HG03064 (cell line): ENCODE measurements around the gene NEK10.

ENCODE experiments used
- ATAC-seq: cut with Tn5 transposase; IDR thresholded peaks from one replicate; pipeline ENCODE4 v1.9.1; 2021; ENCODE audit warnings: low read depth; ENCODE audit not compliant: unreplicated experiment

Gene NEK10, protein sequence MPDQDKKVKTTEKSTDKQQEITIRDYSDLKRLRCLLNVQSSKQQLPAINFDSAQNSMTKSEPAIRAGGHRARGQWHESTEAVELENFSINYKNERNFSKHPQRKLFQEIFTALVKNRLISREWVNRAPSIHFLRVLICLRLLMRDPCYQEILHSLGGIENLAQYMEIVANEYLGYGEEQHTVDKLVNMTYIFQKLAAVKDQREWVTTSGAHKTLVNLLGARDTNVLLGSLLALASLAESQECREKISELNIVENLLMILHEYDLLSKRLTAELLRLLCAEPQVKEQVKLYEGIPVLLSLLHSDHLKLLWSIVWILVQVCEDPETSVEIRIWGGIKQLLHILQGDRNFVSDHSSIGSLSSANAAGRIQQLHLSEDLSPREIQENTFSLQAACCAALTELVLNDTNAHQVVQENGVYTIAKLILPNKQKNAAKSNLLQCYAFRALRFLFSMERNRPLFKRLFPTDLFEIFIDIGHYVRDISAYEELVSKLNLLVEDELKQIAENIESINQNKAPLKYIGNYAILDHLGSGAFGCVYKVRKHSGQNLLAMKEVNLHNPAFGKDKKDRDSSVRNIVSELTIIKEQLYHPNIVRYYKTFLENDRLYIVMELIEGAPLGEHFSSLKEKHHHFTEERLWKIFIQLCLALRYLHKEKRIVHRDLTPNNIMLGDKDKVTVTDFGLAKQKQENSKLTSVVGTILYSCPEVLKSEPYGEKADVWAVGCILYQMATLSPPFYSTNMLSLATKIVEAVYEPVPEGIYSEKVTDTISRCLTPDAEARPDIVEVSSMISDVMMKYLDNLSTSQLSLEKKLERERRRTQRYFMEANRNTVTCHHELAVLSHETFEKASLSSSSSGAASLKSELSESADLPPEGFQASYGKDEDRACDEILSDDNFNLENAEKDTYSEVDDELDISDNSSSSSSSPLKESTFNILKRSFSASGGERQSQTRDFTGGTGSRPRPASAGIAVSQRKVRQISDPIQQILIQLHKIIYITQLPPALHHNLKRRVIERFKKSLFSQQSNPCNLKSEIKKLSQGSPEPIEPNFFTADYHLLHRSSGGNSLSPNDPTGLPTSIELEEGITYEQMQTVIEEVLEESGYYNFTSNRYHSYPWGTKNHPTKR

DNA sequence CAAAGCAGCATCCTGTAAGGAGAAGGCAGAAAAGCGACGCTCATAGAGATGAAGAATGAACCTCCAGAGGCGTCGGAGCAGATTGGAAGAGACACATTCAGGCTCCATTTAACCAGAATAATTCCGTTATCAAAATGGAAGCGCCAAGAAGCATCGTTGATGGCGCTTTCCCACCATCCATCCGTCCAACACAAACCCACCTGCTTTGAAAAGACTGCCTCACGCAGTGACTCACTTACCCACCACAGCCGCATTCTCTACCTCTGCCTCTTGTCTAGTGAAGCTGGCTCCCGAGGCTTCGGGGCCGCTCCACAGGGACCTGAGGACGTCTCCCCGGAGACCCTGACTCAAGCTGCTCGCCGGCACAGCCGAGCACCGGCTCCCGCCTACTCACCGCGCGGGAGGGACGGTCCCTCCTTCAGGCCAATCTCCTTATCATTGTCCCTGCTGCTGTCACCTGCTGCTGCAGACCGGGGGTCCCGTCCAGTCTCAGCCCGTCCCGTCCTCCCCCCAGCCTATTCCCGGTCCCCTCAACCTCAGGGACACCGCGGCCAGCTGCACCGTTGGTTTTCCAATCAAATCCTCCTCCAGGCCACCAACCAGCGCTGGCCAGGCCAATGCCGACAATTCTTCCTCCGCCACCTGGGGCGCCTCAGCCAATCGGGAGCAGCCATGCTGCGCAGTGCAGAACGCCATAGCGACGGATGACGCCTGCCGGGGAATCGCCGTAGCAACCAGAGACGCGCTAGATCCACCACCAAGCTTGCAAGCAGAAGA, at the start of gene NEK10:
Gene NEK10 (minus strand): TSS at position 553 of the 777 bp plus-strand sequence. CDS start 16,501 bp downstream, outside the sequence.
- peak; percentile 100 for ATAC-seq

DNA sequence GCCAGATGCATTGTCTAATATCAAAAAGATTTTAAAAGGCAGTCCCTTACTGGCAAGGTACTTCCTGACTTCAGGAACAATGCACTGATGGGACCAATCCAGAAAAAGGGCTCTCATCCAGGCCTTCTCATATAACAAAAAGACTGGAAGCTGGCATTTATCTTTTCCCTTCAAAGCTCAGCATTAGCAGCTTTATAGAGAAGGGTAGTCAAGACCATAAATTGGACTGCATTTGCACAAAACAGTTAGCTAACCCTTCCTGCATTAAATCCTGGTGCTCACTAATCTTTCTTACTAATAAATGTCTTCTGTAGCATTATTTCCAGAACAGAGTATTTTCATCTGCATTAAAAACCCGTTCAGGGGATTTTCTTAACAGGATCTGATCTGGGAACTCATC, 46.0 kb upstream of the NEK10 start:
- no peak for ATAC-seq

DNA sequence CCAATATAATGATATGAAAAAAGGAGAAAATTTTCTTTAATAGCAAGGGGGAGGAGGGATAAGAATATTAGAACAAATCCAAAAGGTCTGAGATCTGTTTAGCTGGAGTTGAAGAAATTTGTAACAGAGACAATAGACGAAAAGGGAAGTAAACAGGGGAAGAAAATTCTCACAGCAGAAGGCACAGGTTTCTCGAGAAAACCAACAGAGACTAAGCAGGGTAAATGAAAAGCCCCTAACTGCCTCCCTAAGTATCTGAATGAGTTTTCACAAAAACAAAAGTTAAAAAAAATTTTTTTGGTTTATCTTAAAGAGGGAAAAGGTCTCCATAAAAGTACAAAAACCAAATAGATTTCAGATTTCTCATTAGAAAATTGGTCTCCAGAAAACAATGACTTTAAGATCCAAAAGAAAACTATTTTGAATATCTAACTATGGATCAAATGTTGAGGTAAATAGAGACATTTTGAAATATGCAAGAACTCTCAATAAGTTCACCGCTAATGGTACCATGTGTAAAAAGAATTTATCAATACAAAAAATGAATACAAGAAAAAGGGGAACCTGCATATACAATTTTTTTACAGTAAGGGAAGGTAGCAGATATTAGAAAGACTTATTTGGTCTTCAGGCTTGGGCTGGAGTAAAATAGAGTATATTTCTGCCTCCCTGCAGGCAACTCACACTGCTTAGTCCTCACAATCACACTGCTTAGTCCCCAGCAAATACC, 23.9 kb upstream of the NEK10 start:
- peak; percentile 67 for ATAC-seq

DNA sequence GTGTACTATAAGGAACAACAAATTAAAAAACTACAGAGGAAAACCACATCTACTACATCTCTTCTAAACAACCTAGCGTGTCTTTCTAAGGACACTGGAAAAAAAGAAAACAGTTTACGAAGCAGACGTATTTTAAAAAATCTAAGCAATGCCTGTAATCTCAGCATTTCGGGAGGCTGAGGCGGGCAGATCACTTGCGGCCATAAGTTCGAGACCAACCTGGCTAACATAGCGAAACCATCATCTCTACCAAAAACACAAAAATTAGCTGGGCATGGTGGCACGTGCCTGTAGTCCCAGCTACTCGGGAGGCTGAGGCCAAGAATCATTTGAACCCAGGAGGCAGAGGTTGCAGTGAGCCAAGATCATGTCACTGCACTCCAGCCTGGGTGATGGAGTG, 23.2 kb upstream of the NEK10 start:
- peak; percentile 15 for ATAC-seq

DNA sequence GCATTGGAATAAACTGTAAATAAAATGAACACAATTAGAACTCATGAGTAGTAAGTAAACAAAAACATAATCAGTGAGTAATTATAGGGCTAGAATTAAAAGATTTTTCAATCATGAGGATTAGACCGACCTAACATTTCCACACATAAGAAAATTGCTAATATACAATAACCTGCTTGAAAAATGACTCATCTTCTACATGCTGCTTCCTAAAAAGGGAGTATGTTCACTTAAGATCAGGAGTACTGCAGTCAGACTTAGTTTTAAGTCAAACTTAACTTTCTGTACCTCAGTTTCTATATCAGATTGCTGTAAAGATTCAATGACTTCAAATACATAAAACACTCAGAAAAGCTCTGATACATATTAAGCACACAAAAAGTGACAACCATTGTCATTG, 22.6 kb upstream of the NEK10 start:
- no peak for ATAC-seq

DNA sequence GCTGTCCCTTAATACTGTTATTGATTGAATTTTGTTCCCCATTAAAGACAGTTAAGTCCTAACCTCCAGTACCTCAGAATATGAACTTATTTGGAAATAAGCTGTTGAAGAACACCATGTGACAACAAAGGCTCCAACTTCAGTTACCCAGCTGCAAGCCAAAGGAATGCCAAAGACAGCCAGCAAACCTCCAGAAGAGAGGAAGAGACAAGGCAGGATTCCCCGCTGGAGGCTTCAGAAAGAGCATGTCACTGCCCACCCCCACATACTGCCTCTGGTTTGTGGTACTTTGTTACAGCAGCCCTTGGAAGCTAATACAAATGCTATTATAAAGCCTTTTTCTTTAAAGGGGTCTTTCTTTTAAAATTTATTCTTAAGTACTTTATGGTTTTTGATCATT, 18.4 kb upstream of the NEK10 start:
- no peak for ATAC-seq

DNA sequence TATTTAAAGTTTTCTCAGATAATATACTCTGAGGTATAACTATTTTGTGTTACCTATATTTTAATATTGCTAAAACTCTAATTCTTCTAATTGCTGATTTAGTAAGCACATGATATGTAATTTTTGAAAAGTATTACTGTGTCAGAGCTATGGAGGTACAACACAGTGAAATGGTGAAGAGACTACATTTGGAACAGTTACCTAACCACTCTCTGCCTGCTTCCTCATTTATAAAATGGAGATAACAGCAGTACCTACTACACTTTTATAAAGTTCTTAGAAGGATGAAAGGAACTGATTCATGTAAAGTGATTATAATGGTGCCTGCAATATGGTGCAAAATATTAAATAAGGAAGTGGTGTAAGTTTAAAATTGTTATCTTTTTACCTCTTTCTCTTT, 16.3 kb upstream of the NEK10 start:
- no peak for ATAC-seq

DNA sequence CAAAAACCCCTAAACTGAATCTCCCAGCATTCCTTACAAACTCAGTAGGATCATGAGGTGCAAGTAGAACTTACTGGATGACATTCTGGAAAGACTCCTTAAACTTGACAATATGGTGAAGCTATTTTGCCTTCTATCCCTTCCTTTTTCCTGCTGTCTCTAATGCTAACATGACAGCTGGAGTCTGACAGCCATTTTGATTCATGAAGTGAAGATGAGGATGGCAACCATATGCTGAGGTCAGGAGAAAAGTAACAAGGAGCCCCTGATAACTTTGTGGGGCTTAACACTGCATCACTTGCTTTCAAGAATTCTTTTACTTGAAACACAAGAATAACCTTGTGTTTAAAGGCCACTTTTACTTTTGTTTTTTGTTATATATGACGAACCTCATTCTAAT, 15.0 kb upstream of the NEK10 start:
- ATAC-seq: no peak

DNA sequence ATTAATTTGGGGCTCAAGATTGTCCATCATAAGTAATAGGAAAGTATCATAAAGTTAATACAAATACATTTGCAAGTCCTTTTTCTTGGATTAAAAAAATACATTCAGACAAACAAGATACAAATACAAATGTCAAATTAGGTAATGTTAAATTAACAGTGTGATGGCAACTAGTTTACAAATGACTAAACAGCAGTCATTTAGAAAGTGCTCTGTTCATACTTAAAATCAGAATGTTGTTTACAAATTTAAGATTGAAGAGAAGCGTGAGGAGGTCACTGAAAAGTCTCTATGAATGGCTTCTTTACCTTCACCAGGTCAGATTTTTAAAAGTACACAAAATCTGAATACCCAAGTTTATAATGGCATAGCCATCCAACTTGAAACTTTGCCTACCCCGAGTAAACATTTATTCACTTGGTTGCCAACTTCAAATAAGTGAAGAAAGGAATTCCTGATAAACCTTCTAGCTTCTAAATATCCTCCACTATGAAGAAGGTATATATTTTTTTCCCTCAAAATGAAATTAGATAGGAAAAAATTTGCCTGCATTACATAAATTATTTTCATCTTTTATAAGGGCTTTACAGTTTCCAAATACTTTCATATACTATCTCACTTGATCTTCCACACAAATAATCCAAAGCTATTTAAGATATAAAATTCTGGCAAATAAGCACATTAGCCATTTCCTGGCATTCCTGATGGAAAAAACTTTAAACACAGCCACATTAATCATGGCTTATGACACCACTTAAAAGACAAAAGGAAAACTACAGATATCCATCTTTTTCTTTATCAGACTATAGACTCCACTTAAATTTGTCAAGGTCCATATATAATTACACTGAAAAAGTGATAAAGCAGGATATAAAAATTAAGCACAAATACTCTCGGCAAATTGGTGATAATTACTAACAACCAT, 11.5 kb upstream of the NEK10 start:
- no peak for ATAC-seq

DNA sequence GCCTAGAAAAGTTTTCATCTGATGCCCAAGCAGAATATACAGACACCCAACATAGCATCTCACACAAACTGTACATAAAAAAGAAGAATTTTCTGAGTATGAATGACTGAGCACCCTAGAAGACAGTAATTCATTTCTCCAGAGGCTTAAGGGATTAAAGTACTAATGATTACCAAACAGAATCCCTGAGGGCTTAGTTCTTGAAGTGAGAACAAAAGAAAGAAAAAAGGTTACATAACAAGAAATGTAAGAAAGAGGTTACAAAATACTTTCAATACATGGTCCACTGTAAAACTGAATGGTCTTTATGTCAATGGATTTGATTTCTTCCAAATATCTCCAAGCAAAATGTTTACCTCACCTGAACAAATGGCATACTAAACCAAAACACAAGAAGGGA, 9.1 kb upstream of the NEK10 start:
- no peak for ATAC-seq

DNA sequence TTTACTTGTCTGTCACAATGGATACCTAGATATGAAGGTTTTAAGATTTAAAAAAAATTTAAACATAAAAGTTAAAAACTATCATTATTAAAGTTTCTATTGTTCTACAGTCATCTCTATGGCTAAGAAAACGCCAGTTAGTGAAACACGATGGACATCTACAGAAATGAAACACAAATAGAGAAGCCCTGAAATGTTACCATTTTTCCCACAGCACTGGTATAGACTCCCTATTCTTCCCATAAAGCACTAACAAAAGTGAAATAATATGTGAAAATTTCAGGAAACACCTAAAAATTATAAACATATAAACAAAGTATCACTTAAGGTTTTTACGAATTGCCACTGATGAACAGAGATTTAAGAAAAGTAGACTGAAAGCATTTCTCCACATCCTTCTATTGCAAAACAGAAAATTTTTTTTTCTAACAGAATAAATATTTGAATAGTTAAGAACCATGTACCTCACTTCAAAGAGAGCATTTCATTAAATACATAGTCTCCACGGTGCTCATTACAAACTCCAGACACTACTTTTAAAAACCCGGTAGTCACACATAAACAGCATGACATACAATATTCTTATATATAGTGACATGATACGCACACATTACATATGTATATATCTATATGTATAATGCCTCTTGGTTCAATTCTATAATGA, 7.1 kb upstream of the NEK10 start:
- no peak for ATAC-seq

DNA sequence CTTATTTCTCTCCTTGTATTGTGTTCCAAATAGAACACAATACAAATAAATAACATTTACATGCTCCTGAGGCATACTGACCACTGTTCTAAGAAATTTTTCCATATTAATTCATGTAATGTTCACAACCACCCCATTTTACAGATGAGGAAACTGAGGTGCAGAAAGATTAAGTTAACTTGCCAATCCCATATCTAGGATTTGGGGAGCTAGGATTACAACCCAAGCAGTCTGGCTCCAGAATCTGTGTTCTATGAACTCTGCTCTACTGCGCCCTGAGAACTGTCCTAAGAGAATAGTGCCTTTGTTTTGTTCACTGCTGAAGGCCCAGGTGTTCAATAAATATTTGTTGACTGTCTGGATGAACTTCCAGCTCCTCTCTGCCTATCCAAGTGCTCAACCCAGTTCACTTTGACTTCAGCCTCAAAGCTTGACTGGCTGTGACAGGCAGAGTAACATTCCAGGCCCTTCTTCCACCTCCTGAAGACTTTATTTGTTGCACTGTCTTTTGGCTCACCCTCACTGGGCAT, 3.1 kb downstream of the NEK10 start:
- ATAC-seq: no peak

DNA sequence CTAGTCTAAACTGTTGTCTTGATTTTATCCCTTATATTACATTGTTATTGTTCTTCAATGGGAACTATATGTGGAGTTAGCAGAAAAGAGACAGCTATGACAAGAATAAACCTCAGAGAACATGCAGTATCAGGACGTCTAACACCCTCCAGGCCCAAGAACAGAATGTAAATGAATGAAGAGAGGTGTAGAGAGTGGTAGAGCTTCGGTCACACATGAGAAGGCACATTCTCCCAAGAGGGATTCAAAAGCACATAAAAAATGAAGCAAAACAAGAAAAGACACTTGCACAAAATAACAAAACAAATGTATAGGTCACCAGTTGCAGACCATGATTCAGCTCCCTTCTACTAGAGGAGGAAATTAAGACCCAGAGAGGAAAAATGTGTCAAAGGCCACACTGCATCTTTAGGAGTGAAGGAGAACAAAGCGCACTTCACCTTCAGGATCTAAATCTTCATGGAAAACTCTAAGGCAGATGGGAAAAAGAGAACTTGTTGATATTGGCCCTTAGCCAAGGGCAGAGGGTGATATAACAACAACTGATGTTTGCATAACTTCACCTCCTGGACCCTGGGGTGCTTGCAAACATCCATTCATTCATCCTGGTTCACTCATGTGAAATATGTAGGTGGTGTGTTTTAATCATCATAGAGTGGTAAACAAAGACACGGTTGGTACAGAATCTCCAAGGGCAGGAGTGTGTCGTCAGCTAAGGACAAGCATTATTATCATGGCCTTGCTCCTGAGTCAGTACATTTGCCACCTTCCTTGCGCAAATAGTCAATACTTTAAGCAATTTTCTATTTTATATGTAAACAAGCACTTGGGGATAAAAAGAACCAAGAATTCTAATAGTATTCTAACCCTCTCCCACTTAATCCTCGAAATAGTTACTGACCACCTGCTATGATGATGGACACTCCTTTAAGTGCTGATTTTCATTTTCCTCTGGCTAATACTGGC, 8.8 kb downstream of the NEK10 start:
- peak; percentile 65 for ATAC-seq

DNA sequence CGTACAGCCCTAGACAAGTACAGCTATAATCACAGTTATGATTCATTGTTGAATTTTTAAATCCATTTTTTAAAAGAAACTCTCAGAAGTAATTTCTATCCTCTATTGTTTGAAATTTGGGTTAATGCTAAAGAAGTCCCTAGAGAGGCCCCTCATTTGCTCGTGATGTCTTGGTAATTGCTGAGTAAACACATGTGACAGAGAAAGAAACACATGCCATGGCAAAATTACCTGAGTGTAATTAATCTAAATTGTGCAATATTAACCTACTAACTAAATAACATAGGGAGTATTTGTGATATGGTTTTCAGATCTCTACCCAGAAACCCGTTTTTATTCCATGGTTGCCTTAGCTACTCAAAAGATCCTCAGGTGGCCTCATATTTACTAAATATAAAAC, 10.8 kb downstream of the NEK10 start:
- no peak for ATAC-seq

DNA sequence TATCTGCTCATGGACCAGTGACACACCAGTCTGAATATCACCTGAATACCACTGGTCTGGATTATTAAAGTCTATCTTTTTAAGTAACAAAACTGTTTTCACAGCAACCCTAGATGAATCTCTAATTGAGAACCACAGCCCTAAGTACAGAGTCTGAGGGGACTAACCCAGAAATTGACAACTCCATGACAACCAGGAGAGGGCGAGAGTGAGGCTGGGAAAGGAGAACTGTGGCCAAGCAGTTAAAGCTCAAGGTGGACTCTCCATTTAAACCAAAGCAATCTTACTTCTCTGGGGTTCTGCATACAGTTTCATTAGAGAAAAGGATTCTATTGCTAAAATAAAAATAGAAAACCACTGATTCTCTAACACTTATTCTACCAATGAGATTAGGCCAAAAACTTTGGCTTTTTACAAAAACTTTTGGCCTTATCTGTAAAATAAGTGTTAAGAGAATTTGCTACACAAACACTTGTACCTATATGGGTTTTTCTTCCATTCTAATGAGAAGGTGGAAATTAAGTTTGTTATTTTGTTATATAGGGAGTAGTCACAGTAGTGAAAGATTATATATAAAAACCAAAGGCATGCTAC, 11.4 kb downstream of the NEK10 start:
- ATAC-seq: peak; percentile 73

DNA sequence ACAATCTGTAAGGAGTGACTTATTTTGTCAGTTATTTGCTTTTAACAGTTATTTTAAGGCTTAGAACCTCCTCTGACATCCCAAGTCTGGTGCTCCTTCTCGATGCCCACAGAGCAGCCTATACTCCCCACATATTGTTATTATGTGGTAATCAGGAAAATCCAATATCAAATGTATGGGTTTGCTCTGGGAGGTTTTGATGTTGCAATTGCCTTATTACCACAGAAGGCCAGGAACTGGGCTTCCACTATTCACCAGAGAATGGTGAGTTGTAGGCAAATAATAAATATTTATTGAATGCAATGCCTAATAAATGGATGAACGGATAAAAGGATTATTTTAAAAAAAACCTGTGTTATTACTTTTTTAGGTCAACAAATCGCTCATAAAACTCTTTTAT, 12.2 kb downstream of the NEK10 start:
- no peak for ATAC-seq
